GM12878 (cell line): ENCODE data around the gene FBN2.

Experiments
- CTCF ChIP-seq, 3 experiments: IDR thresholded peaks in 2 of 3; conservative IDR thresholded peaks in 1 of 3; 2 replicates each; pipeline ENCODE4 v1.5.1; 2011; ENCODE audit warnings: low read depth in 3 of 3, low read length in 3 of 3, mild to moderate bottlenecking in 3 of 3, control low read depth in 2 of 3, moderate library complexity in 2 of 3, inconsistent platforms in 1 of 3, mixed read lengths in 1 of 3; ENCODE audit not compliant: control insufficient read depth in 2 of 3, insufficient read depth in 1 of 3; ENCODE audit errors: extremely low read depth in 1 of 3
- EZH2 ChIP-seq: IDR thresholded peaks from 2 replicates; pipeline ENCODE4 v1.6.1; 2012; ENCODE audit warnings: low read depth, mild to moderate bottlenecking, control low read depth, inconsistent platforms, low read length, borderline replicate concordance; ENCODE audit not compliant: control insufficient read depth
- GABPA ChIP-seq: IDR thresholded peaks from 2 replicates; pipeline ENCODE4 v1.6.1; 2014; ENCODE audit warnings: antibody characterized with exemption, low read depth, mild to moderate bottlenecking, inconsistent platforms
- NR2C2 ChIP-seq: IDR thresholded peaks from 2 replicates; pipeline ENCODE4 v1.6.1; 2011; ENCODE audit warnings: borderline replicate concordance, low read depth; ENCODE audit not compliant: control insufficient read depth, insufficient read length
- ZNF592 ChIP-seq: fragments of 450-650 bp; IDR thresholded peaks from 2 replicates; pipeline ENCODE4 v1.6.1; 2017; ENCODE audit warnings: mild to moderate bottlenecking, moderate library complexity

GRCh38 chr5:128528637-128529255 lies 9.3 kb downstream of the FBN2 start:
- TF ChIP-seq GABPA (no peak), ZNF592 (no peak), NR2C2 (no peak), CTCF (IDR thresholded peaks at IDR 0.05 in 2 of 3, conservative IDR thresholded peaks at IDR 0.05 in 1 of 3; ENCODE audit: control insufficient read depth in 2 of 3, extremely low read depth in 1 of 3, insufficient read depth in 1 of 3, low read depth in 3 of 3, low read length in 3 of 3) (no peak), EZH2 (no peak)
